HK-2 (cell line): ENCODE data around the gene PPP1R37.

Experiments used
- DNase-seq: peaks from one replicate; pipeline ENCODE4 v3.0.0-alpha.2; 2018; ENCODE audit not compliant: unreplicated experiment

Gene PPP1R37

DNA sequence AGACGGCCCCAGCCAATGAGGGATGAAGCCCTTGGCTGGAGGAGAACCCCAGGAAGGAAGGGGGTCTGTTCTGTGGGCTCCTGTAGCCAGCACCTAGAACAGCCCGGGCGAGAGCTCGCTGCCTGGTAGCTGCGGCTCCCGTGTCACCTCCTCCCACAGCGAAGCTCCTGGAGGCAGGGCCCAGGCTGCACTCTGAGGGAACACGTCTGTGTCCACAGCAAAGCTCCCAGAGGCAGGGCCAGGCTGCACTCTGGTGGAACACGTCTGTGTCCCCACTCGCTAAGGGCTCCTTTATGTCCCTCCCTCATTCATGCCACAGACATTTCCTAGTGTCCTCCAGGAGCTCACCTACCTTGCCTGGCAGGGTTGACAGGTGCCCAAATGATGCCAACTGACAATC lies 76.6 kb downstream of the PPP1R37 start:
- no peak for DNase-seq

DNA sequence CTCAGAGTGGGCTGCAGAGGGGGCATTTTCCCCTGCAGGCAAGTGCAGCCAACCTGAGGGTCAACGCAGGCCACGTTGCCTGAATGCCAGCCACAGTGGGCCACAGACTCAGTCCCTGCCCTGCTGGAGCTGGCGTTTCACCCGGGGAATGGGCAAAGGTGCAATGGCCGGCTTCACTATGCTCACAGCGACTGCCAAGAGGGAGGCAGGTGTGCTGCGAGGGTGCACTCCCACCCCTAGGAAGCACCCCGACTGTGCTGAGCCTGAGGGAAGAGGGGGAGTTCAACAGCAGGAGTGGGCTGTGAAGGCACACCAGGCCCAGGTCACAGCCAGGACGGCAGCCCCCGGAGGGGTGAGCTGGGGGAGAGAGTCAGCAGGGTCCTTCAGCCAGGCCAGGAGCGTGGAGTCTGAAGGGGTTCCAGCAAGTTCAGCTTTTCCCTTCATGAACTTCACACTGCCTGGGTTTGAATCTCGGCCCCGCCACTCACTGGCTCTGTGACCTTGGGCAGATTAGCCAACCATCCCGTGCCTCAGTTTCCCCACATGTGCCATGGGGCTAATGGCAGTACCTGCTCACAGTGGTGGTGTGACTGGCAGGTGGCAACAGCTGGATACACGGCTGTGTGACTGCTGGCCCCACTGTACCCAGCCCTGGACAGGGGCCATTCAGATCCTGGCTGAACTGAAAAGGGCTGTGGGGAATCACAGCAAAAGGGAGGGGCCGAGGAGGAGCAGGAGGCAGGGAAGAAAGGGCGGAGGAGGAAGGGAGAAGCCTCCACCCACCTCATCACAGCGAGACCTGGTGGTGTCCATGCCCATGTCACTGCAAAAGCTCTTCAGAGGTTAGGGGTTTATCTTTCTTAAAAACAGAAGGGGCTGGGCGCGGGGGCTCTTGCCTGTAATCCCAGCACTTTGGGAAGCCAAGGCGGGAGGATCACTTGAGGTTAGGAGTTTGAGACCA lies 77.4 kb downstream of the PPP1R37 start:
- DNase-seq: no peak

GRCh38 chr19:45171211-45171623 lies 78.2 kb downstream of the PPP1R37 start:
- no peak for DNase-seq

DNA sequence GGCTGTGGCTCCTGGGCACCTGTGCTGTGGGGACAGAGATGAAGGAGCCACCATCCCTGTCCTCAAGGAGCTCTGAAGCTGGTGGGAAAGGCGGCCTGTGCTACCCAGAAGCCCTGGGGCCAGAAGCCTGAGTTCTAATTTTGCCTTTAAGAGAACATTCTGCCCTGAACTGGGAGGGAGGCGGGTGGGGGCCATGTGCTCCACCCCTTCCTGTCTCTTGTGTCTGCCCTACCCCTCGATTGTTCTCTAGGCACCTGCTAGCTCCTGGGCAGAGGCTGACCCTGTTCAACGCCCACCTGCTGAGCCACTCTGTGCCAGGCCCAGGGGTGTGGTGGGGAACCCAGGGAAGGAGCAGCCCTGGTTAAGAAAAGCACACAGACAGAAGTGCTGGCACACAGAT lies 79.2 kb downstream of the PPP1R37 start:
- no peak for DNase-seq

DNA sequence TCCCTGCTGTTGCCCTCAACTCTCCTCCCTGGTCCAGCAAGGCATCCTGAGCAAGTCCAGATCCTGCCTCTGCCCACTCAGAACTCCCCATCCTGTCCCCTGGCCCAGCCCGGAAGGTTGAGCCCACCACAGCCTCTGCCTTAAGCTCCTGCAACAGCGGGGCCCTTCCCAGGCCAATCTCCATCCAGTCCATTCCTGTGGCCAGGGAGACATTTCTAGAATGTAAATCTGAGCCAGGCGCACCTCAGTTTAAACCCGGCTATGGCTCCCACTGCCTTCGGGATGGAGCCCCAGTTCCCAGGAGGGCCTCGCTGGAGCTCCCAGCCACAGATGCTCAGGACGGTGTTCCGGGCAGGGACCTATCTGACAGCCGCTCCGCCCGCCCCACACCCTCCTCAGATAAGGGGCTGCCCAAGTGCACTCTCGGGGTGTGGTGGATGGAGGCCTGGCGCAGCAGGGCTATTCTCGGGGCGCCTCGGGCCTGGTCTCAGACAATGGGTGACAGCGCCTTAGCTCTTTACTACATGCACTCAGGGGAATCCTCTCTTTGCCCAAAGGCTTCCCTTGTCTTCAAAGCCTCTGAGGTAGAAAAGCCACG lies 79.7 kb downstream of the PPP1R37 start:
- DNase-seq: no peak

- peak; percentile 83 for DNase-seq
Observed at GRCh38 chr19:45173816-45174215, 80.8 kb downstream of the PPP1R37 start.

- no peak for DNase-seq
Observed at GRCh38 chr19:45175515-45176345, 82.8 kb downstream of the PPP1R37 start.

DNA sequence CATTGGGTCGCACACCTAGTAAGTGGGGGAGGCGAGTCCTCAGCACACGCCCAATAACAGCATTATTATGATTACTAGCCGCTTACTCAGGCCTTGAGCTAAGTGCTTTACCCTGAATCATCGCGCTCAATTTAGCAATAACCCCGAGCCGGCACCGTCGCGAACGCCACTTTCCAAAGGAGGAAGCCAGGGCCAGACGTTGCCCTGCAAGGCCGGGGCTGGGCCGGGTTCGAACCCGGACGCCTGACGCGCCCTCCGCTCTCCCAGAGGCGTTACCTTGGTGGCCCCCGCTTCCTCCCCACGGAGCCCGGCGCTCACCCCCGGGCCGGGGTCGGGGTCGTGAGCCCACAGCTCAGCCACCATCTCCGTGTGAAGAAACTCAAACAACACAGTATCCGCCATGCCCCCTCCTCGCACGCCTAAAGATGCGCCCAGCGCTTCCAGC lies 84.9 kb downstream of the PPP1R37 start, which contains the start of gene TRAPPC6A:
Gene TRAPPC6A (minus strand): TSS at position 421 of the 445 bp plus-strand sequence. CDS start 19 bp downstream, at position 402.
- peak; percentile 83 for DNase-seq

- DNase-seq: peak; percentile 100
Observed at GRCh38 chr19:45178262-45179071, 85.5 kb downstream of the PPP1R37 start, which contains the start of gene BLOC1S3. Gene BLOC1S3 (plus strand): TSS chr19:45178784. CDS start chr19:45179297, 513 bp downstream.

DNA sequence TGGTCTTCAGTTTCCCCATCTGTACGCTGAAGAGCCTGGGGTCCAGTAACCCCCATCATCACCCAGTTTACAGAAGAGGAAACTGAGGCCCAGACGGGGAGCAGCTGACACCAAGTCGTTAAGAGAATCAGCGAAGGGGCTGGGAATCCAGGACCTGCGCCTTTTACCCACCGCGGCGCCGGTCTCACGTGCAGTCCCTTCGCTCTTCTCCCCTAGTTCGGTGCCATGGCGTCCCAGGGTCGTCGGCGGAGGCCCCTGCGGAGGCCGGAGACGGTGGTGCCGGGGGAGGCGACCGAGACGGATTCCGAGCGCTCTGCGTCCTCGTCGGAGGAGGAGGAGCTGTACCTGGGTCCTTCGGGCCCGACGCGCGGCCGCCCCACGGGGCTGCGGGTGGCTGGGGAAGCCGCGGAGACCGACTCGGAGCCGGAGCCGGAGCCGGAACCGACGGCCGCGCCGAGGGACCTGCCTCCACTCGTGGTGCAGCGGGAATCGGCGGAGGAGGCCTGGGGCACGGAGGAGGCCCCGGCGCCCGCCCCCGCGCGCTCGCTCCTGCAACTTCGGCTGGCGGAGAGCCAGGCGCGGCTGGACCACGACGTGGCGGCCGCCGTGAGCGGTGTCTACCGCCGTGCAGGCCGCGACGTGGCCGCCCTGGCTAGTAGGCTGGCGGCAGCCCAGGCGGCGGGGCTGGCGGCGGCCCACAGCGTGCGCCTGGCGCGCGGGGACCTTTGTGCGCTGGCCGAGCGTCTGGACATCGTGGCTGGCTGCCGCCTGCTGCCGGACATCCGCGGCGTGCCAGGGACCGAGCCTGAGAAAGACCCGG lies 86.3 kb downstream of the PPP1R37 start:
- peak; percentile 58 for DNase-seq

GRCh38 chr19:45179892-45180370 lies 87.0 kb downstream of the PPP1R37 start:
- DNase-seq: no peak

- no peak for DNase-seq
Observed at GRCh38 chr19:45180936-45181335, 88.0 kb downstream of the PPP1R37 start.

DNA sequence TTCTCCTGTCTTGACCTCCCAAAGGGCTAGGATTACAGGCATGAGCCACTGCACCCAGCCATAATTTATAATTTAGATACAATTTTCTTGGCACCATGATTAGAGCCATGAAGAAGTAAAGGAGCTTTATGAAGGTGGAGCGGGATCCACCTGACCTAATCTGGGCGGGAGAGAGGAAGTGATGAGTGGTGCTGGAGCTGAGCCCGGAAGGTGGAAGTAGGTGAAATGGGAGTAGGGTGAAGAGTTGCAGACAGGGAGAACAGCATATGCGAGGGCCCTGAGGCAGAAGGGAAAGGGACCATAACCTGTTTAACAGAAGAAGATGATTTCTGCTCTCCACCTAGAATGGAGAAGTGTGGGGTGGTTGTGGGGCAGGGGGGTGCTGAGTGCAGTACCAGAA lies 89.8 kb downstream of the PPP1R37 start:
- DNase-seq: no peak

DNA sequence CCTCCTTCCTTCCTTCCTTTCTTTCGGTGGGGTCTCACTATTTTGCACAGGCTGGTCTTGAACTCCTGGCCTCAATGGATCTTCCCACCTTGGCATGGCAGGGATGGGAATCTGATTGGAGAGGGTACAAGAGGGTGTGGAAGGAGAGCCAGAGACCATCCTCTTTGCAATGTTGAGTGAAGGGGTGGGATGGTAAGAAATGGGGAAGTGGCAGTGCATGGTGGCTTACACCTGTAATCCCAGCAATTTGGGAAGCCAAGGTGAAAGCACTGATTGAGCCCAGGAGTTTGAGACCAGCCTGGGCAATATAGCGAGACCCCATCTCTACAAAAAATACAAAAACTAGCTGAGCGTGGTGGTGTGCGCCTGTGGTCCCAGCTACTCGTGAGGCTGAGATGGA lies 91.1 kb downstream of the PPP1R37 start:
- DNase-seq: no peak

DNA sequence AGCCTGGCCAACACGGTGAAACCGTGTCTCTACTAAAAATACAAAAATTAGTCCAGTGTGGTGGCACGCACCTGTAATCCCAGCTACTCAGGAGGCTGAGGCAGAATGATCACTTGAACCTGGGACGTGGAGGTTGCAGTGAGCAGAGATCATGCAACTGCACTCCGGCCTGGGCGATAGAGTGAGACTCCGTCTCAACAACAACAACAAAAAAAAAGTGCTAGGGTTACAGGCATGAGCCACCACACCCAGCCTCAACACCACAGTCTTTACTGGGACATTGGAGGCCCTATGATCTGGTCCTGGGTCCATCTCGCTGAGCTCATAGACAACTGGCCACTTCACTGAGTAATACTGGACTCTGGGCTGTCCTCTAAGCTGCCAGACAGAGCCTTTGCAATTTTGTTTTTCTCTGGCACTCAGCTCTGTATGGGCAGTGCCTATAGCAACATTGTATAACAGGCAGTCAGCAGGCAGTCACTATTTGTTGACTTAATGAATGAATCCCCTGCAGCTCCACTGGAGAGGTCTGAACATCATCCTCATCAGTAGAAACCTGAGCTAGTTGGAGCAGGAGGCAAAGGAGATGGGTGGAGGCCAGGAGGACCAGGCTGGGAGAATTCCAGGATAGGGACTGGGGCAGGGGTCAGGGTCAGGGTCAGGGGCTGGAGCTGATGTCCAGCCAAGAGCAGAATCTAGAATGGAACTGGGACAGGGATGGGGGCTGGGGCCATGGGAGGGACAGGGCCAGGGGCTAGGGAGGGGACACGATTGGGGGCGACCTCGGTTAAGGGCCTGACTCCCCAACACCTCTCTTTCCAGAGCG lies 93.7 kb downstream of the PPP1R37 start:
- no peak for DNase-seq

DNA sequence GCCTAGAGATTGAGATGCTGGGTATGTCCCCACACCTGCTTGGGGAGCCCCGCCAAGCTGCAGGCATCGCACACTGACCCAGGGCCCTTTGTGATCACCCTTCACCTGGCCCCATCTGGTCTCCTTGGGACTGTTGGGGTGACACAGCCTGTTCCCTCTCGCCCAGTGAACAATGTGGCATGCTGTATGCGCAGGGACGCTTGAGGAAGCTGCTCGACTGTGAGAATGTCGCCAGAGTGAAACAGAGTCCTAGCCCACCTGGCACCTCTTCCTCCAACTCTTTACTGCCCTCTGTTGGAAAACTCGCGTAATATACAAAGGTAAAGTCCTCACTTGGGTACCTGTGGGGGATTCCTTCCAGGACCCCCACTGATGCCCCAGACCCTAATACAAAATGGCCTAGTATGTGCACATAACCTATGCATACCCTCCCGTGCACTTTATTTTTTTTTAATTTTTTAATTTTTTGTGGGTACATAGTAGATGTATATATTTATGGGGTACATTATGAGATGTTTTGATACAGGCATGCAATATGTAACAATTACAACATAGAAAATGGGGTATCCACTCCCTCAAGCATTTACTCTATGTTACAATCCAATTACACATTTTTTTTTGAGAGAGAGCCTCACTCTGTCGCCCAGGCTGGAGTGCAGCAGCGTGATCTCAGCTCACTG lies 94.6 kb downstream of the PPP1R37 start:
- no peak for DNase-seq

GRCh38 chr19:45189971-45190370 lies 97.0 kb downstream of the PPP1R37 start:
- DNase-seq: no peak

GRCh38 chr19:45191375-45191774 lies 98.4 kb downstream of the PPP1R37 start:
- DNase-seq: no peak

DNA sequence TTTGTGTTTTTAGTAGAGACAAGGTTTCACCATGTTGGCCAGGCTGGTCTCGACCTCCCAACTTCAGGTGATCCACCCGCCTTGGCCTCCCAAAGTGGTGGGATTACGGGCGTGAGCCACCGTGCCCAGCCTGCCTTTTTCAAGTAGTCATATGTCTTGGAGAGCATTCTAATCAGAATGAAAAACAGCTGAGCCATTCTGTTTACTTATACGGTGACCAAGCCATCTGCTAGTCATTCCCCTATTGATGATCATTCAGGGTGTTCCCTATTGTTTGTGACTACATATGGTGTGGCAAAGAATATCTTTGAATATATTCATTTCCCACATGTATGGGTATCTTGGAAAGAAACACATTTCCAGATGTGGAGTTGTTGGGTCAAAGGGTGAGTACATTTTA lies 102.8 kb downstream of the PPP1R37 start:
- DNase-seq: no peak
